GM21367 (cell line): Measurements from ENCODE around the gene GP9.

Experiments
- ATAC-seq: cut with Tn5 transposase; IDR thresholded peaks from one replicate; pipeline ENCODE4 v1.9.1; 2021; ENCODE audit not compliant: unreplicated experiment

The GP9 gene

DNA sequence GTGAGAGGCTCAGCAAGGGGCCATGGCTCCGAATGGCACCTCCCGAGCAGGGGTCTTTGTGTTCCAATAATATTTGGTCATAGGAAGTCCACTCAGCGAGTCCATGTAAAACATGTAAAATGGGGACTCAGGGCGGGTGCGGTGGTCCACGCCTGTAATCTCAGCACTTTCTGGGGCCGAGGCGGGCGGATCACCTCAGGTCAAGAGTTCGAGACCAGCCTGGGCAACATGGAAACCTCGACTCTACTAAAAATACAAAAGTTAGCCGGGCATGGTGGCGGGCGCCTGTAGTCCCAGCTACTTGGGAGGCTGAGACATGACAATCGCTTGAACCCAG, 33.1 kb upstream of the GP9 start:
- no peak for ATAC-seq

DNA sequence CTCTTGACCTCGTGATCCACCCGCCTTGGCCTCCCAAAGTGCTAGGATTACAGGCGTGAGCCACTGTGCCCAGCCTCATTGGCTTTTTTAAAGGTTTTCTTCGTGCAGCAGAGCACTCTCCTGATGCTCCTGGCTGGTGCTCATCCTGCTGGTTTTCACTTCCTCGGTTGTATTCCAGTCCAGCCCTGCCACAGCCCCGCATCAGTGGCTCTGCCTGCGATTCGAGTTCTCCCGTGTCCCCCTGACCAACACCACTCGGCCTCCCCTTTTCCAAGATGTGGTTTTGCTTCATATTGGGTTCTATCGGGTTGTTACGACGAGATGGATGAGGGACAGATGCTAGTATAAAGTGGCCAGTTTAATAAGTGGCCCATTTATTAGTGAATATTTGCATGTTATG, 31.7 kb upstream of the GP9 start:
- ATAC-seq = no peak

DNA sequence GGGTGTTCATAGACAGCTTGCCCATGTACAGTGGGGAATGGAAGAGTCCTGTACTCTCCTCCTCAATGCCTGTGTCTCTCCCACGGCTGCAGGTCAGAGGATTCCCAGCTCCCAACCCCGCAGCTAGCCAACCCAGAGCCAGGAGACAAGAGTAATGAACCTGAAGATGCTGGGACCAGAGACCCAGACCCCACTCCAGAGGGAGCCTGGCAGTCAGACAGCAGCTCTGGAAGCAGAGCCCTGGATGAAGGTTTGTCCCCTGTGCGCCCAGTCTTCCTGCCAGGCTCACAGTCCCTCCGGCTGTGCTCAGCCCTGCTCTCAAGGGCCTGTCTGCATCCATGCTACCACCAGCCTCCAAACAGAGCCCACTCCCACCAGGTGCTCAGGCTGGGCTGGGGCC, 30.0 kb upstream of the GP9 start:
- ATAC-seq = no peak

DNA sequence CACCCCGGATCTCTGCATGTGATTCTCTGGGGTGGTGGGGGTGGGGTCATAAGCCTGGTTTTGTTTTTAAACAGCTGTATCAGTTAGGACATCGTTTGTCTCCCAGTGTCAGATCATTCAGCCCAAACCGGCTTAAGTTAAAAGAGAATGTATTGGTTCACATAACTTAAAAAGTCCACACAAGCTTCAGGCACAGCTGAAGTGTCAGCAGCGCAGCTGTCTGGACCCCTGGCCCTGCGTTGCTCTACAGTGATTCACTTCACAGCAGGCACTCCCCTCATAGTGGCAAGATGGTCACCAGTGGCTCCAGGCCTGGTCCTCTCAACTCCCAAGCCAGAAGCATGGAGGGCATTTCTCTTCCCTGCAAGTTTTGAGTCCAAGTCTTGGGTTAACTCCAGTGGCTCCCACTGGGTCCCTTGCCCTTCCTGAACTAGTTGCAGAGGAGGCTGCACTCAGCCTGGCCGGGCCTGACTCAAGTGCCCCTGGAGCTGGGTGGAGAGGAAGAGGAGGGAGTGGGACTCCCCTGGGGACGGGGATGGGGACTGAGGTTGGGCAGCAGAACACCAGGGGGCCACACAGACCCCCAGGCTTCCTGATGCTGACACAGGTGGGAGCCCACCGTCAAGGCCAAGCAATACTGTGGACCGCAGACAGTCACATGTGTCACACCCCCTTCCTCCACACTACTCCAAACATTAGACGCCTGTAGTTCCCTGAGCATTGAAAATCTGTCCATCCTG, 28.9 kb upstream of the GP9 start:
- ATAC-seq = no peak

DNA sequence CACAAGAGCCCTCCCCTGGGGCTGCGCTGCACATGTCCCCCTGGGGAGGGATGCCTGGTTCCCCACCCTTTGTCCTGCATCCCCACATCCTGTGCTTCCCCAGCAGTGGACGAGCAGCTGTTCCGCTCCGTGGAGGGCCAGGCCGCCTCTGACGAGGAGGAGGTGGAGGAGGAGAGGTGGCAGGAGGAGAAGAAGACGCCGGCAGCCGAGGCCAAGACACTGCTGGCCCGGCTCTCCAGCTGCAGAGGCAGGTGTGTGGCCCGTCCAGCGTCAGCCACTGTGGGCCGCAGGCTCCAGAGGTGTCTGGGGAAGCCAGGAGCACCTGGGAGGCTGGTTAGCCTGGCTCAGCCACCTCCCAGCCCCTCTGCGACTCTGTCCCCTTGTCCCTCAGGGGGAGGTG, 27.9 kb upstream of the GP9 start:
- ATAC-seq = no peak

DNA sequence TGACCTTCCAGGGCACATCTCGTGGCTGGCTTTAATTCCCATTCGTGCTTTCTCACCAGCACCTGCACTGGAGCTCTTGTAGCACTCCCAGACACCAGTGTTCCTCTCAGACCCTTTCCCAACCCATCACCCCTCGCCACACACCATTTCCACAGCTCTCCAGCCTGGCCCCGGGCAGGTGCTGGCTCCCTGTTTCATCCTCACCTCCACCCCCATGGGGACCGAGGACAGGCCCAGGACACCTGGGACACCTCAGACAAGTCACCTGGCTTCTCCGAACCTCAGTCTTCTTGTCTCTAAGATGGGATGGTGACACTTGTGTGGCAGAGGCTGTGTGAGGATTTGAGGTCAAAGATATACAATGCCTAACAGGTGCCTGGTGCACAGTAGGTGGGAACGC, 27.4 kb upstream of the GP9 start:
- no peak for ATAC-seq

DNA sequence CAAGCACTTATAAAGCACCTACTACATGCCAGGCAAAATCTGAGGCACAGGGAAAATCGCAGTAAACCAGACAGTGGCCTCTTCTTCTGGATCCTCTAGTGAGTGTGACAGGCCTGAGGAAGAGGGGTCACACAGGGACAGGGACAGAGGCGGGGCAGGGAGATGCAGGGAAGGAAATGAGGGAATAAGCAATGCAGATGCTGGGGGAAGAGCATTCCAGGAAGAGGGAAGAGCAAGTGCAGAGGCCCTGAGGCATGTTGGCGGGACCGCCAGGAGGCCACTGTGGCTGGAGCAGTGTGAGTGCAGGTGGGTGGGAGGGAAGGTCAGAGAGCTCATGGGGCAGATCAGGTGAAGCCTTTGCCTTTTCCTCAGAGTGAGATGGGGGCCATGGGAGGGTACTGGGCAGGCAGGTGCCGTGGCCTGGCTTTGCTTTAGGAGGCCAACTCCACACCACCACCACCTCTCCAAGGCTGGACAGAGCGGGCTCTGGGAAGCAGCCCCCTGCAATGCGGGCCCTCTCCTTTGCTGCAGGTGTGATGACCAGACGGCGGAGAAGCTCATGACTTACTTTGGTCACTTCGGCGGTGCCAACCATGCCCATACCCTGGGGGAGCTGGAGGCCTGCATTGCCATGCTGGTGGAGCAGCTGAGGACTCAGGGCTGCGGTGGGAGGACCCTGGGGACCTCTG, 26.8 kb upstream of the GP9 start:
- no peak for ATAC-seq

DNA sequence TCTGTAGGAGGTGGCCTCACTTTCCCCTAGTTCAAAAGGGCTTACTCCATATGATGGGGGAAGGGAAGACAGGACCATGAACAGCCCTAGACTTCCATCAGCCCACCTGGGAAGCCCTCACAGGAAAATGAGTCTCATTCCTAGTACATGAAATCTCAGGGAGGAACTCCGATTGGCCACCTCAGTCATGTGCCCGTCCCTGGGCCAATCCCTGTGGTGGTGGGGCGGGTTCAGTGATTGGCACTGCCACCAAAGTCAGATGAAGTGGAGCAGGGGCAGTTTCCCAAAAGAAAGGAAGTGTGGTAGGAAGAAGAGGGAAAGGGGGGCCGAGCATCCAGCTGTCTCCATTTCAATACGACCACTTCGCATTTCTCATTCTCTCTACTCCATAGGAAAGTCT, 25.9 kb upstream of the GP9 start:
- ATAC-seq = no peak

DNA sequence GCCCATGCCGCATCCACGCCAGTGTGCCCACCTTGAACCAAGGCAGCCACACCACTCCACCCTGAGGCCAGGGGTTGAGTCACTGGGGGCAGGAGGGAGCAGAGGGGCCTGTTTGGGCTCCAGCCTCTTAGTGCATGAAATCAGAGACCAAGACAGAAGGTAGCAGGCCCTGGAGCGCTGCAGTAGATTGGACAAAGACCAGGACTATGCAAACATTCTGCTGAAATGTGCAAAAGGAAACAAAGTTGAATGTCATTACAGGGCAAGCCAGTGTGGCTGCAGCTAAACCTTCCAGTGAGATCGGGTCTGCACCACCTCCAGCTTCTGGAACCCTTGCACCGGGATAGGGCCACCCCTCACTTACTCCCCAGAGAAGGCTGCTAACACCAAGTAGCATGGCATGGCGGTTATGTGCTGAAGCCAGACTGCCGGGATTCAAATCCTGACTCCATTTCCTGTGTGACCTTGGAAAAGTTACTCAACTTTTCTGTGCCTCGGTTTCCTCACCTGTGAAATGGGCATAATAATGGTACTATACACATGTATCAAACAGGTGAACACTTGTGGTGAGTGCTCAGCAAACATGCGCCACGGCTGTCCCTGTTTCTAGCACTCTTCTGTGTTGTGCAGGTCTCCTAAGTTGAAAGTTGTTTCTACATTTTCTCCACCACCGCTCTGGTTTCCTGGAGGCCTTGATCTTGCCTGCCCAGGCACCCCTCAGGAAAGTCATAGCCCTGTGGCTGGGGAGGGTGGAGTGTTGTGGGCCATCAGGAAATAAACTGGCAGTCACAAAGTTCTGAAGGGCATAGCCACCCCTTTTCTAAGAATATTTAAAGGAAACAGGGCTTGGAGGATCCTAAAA, 25.0 kb upstream of the GP9 start:
- ATAC-seq = no peak

DNA sequence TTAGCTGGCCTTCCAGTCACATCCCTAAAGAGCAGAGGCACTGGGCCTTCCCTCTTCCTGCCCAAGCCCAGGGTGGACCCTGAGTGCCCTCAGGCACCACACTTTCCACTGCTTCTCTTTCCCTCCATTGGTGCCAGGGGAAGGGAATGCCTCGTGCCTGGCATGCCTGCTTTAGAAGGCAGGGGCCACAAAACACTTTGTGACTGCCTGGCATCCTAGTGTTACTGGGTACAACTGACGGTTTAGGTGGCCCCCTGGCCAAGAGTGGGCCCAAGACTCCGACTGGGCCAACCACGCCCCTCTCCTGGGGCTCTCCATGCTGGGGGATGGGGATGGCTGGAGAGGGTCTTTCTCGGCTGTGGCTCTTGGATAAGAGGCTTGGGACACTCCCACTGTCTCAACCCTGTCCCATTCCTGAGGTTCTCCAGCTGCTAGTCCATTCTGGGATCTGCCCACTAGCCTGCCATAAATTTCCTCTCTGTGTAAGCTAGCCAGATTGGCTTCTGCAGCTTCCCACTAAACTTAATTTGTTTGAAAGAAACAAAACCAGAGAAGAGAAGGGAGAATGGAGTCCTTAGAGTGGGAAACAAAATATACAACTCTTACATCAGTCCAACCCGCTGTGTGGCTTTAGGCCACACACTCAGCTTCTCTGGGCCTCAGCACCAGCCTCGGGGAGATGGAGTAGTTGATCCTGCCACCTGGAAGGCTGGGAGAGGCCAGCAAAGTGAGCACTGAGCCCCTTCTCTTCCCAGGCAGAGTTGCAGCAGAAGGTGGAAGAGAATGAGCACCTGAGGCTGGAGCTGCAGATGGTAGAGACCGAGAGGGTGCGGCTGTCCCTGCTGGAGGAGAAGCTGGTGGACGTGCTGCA, 24.1 kb upstream of the GP9 start:
- ATAC-seq = no peak

DNA sequence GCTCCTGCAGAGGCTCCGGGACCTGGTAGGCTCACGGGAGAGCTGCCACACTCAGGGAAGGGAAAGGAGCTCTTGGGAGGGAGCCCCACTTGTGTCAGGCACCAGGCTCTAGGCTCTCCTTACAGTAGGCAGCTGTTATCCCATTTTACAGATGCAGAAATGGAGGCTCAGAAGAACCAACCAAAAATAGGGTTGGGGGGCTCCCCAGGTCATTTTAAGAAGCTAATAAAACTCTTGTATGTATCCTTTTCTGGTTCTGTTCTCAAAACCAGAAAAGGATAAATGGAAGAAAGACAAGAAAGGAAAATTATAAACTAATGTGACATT, 23.5 kb upstream of the GP9 start:
- ATAC-seq = no peak

DNA sequence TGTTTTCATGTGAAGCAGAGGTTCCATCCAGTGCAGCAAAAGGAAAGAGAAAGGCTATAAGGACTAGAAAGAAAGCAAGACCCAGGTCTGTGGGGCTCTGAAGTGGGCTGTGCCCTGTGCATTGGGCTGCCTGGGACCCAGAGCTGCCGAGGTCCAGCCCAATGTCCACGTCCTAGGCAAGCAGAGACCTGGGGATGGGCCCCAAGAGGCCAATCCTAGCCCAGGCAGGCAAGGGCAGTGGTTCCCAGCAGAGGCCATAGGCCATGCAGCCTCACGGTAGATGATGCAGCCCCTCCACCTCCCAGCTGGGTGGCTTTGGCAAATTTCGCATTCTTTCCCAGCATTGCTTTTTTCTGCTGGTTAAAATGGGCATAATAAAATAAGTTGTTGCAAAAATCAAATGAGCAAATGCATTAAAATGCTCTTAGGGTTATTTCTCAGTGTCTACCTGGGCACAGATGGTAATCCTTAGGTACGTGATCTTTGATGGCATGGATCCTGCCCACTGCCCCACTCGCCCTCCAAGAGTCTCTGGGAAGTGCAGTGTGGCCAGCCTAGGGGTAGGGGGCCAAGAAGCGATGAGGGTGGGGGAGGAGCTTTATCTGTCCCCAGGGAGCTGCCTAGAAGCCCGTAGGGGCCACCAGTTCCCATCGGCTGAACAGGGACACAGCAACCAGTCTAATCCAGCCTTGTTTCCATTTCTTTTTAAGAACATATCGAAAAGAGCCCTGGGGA, 22.3 kb upstream of the GP9 start:
- no peak for ATAC-seq

DNA sequence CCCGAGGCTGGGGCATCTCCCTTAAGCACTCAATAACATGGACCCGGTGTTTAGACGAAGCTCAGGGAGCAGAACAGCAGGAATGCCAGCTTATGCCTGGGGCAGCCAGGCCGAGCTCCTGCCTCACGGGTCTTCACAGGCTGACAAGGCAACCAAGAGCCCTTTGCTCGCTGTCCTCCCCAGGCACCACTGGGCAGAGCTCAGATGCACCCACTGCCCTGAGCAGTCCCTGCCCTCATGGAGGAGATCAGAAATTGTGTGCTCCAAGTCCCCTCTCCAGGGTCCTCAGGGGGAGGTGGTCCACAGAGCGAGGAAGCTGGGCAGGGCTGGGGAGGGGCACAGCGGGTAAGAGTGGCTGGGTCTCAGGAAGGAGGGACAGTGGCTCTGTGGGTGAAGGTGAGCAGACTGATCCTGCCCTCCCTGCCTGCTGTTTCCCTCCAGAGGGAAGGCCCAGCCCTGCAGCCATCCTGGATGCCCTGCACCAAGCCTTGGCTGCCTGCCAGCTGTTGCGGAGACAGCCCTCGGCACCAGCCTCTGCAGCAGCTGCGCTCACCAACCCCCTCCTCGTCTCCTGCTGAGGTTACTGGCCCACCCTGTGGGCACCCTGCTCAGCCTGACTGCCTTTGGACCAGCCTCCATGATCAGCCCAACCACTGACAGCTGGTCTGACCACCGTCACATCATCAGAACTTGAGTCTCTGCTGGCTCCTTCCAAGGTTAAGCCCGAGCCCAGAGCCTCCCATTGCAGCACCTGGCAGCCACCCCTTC, 21.1 kb upstream of the GP9 start:
- no peak for ATAC-seq

DNA sequence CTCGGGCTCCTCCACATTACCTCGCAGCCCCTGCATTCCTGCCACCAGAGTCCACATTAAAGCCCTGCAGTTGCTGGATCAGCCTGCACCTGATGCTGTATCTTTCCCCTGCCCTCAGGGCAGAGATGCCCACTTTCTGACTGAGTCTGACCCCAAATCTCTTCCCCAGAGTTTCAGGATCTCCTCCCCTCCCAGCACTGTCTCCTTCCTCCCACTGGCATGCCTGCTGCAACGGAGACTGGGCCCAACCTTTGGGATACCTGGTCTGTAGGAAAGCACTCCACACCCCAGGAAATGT, 20.6 kb upstream of the GP9 start:
- no peak for ATAC-seq

DNA sequence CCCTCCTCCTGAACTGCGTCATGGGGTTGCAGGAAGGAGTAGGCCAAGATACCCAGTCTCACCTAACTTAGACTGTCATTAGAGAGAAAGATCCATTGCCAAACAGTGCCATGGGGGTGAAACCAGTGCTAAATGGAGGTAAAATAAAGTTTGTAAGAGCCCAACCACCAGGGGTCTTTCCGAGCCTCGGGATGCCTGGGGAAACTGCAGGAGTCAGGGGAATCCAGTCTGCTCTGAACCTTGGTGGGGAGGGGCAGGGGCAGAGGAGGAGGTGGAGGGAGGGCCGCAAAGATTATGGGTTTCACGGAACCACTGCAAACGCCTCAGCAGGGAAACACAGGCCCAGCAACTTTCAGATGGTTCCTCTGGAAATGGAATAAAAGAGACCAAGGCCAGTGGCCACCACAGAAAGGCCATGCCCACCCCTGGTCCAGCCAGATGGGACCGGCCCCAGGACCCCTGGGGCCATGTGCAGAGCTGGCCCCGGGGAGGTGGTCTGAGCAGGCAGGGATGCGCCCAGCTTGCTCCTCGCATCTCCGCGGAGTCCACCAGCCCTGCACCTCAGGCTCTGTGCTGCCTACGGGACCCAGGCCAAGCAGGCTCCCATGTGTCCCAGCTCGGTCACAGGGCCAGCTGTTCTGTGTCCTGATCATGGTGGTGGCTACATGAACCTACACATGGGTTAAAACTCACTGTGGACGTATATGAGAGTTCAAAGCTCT, 19.8 kb upstream of the GP9 start:
- ATAC-seq = no peak

DNA sequence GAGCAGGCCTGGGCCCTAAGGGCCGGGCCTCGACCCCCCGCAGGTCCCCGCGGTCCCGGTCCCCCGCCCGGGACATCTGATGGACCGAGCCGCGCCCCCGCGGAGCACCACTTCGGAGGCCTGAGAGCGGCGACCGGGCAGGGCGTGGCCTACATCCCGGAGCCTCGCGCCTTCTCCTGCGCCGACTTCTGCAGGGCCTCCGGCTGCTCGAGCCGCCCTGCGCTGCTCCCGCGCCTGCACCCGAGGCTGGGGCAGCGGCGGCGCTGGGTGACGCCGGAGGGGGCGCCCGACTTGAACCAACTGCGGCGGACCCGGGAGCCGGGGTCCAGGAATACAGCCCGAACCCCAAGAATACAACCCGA, 14.9 kb upstream of the GP9 start:
- no peak for ATAC-seq

DNA sequence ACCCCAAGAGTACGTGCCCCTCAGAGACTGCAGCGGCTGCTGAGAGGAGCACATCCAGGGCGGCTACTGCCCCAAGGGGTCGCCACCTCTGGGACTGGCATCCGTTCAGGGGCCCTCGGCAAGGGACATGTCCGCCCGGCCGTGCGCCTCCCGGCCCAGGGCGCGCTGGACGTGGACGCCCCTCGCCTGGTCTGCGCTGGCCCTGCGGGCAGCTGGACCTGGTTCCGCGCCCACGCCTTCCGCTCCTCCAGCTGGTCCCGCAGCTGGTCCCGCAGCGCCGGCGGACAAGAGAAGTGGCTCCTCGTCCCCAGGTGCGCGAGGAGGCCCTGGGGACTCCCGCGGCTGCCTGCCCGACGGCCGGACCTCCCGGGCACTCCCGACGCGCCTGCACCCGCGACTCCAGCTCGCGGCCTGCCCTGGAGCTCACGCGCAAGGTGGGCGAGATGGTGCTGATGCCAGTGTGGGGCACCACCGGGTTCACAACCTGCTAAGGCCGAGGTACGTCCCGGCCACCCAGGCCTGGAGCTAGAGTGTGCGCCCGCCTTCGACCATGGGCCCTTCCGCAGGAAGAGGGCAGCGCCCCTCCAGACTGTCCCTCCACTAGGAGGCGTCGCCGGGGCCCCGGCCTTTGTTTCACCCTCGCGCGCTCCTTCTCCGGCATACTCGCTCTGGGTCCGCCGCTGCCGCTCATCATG, 14.4 kb upstream of the GP9 start:
- no peak for ATAC-seq

DNA sequence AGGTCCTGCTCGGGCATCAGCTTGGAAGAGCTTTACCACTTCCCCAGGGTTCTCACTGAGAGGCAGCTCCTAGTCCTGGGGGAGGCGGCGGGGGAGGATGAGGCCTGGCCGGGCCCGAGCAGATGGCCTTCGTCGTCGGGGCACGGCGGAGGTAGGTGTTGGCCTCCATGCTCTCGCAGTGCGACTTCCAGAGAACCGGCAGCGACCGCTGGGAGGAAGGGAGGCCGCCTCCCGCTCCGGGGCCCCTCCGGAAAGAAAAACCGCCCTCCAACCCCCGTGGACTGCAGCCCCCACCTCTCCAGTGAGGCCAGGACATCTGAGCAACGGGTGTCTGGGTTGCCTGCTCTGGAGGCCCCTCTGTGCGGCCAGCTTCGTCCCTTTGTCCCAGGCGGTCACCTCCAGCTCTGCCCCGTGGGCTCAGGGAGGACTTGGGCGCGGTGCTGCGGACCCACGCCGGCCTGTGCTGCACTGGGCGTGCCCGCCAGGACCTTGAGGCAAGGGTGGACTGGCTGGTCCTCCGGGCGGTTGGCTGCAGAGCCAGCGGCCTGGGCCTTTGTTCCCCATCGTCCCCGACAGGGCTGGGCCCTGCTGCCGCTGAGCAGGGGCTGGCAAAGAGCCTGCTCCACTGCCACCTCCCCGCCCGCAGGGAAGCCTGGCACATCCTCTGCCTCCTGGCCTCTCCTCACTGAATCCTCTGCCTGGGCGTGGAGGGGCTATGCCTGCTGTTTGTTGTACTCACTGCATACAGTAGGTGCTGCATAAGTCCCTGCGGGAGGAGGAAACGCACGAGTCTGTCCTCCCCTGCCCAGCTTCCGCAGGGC, 13.6 kb upstream of the GP9 start:
- ATAC-seq = no peak
